AG10803 (cell line): ENCODE results near the gene RPRD2.

Experiments
- DNase-seq: peaks from one replicate; pipeline ENCODE4 v3.0.0; 2010; ENCODE audit warnings: low read depth
- H3K4me3 ChIP-seq: 2 replicates; pipeline ENCODE4 v1.5.1; 2011; ENCODE audit warnings: mild to moderate bottlenecking, low read length, control low read depth
- TF ChIP-seq, protein P1 (sequence below): conservative IDR thresholded peaks from 2 replicates; pipeline ENCODE4 v1.5.1; 2011; ENCODE audit warnings: mild to moderate bottlenecking, low read length, control low read depth, inconsistent platforms

The RPRD2 gene

DNA sequence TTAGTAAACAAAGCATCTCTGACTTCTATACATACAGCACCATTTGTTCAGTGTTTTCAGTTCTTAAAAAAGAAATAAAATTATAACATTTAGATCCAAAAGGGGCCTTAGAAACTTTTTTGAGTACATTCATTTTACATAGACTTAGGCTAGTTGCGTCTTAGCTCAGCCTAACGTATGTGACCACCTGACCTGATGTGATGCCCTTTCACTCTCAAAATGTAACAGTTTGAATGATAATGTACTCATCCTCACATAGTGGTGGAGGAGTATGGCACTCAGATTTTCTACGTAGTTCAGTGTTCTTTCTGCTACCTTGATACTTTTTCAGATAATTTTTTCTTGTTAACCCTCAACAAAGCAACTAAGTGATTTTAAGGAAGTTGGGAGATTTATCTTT is 43.4 kb downstream of the RPRD2 start:
- no peak for DNase-seq
- TF ChIP-seq, protein P1, sequence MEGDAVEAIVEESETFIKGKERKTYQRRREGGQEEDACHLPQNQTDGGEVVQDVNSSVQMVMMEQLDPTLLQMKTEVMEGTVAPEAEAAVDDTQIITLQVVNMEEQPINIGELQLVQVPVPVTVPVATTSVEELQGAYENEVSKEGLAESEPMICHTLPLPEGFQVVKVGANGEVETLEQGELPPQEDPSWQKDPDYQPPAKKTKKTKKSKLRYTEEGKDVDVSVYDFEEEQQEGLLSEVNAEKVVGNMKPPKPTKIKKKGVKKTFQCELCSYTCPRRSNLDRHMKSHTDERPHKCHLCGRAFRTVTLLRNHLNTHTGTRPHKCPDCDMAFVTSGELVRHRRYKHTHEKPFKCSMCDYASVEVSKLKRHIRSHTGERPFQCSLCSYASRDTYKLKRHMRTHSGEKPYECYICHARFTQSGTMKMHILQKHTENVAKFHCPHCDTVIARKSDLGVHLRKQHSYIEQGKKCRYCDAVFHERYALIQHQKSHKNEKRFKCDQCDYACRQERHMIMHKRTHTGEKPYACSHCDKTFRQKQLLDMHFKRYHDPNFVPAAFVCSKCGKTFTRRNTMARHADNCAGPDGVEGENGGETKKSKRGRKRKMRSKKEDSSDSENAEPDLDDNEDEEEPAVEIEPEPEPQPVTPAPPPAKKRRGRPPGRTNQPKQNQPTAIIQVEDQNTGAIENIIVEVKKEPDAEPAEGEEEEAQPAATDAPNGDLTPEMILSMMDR = no peak
- no peak overlapping the region for H3K4me3 ChIP-seq

DNA sequence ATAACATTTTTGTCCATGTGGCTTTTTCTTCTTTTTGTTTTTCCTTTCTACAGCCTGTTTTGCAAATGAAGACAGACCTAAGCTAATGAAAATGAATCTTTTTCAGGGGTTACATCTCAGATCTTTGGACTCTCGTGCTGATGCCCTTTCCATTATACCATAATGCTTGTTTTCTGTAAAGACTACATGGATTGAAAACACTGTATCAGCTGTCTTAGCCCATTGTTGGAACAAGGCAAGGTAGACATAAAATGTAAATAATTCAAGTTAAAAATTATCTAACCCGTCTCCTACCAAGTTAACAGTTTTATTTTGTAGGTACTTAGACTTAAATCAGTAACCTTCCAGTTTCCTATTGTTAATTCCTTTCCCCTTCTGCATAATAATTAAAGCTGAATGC is 44.9 kb downstream of the RPRD2 start:
- DNase-seq = no peak
- TF ChIP-seq, protein P1 = no peak
- no peak overlapping the region for H3K4me3 ChIP-seq

DNA sequence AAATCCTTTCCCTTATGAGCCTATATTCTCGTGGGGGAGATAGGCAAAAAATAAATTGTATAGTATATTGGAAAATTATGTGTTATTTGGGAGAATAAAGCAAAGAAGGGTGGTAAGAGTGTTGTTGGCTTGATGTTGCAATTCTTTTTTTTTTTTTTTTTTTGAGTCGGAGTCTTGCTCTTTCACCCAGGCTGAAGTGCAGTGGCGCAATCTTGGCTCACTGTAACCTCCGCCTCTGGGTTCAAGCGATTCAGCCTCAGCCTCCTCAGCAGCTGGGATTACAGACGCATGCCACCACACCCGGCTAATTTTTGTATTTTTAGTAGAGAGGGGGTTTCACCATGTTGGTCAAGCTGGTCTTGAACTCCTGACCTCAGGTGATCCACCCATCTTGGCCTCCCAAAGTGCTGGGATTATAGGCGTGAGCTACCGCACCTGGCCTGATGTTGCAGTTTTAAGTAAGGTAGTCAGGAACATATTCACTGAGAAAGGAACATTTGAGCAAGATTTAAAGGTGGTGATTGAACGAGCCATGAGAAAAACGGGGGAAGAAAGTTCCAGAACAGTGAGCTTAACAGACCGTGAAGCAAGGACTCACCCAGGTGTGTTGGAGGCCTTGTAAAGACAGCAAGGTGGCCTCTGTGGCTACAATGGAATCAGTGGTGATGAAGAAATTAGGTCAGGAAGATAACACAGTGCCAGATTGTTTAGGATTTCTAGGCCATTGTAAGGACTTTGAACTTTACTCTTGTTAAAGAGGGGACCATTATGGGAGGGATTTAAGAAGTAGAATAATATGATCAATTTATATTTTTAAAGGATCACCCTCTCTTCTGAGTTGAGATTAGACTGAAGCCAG is 45.8 kb downstream of the RPRD2 start:
- H3K4me3 ChIP-seq = no peak overlapping the region
- no peak for DNase-seq
- TF ChIP-seq, protein P1 = no peak

- no peak overlapping the region for H3K4me3 ChIP-seq
- TF ChIP-seq, protein P1 = no peak
- DNase-seq = no peak
Measured at GRCh38 chr1:150410582-150411101, 46.7 kb downstream of the RPRD2 start.

DNA sequence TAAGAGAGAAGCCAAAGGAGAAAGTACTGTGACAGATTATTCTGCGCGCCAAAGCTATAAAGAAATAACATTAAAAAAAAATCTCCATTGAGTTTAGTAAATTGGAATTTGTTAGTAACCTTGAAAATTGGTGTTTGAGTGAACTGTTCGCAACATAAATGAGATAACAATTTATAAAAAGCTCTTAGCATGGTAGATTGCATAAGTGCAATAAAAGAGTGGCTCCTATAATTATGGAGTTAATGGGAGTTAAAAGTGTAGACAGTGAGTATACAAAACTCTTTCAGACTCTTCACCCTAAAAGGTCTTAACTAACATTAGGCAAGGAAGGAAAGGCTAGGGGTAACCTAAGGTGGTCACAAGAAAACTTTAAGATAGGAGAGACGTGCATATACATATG is 50.6 kb downstream of the RPRD2 start:
- TF ChIP-seq, protein P1 = no peak

DNA sequence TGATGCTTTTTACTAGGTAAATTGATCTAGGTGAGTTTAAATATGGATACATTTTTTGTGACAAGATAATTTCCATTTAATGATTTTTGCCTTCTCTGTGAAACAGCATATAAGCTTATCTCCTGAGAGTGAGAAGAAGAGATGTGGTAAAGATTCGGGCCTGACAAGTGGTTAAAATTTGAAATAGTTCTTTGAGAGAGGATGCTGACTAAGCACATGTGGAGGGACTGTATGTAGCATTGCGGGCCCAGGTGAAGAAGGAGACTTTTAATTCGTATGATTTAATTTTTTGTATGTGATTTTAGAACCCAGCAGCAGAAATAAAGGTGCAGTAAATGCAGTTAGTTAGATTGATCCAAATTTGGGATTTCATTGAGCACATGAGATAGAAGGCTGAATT is 51.9 kb downstream of the RPRD2 start:
- no peak overlapping the region for H3K4me3 ChIP-seq
- DNase-seq = no peak
- TF ChIP-seq, protein P1 = no peak

More for the DNA sequence above, 50.6 kb downstream of the RPRD2 start:
- DNase-seq = no peak
- H3K4me3 ChIP-seq = no peak overlapping the region
